Measurements from ENCODE around the gene PDCD2L.
"Not testable (repeated sequence)": the region's sequence is repeated elsewhere in the genome, so short reads cannot be mapped to it uniquely, and the experiment has no call there.

The PDCD2L gene

DNA sequence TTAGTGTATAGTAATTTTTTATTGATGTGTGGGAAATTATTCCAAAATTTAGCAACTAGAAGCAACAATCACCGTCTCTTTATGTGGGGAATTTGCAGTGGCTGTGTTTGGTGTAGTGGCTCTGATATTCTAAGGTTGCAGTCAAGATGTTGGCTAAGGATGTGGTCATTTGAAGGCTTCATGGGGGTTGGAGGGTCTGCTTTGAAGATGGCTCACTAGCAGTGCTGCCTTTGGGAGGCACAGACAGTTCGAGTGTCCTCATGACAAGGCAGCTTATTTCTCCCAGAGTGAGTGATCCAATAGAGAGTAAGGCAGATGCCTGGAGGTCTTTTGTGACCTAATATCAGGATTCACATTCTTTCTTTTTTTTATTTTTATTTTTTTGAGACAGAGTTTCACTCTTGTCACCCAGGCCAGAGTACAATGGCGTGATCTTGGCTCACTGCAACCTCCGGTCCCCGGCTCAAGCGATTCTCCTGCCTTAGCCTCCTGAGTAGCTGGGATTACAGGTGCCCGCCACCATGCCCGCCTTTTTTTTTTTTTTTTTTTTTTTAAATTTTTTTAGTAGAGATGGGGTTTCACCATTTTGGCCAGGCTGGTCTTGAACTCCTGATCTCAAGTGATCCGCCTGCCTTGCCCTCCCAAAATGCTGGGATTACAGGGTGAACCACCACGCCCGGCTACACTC is 30.5 kb upstream of the PDCD2L start:
- DNase-seq (ENCODE audit: low read depth in 3 of 3): no peak

DNA sequence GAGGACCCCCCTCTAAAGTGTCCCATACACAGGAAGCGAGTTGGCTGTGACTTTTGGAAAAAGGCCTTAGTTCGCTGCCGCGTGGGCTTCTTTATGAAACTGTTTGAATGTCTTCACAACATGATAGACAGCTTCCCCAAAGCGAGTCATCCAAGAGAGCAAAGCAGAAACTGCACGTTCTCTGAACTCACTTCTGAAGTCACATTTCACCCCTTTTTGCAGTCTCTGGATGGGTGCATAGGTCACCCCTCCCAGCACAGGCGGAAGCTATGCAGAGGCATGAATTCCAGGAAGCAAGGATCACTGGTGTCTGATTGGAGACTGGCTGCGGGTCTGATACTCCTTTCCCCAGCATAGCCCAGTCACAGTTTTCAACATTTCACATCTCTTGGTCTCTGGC is 28.6 kb upstream of the PDCD2L start:
- DNase-seq (ENCODE audit: low read depth in 3 of 3): no peak

DNA sequence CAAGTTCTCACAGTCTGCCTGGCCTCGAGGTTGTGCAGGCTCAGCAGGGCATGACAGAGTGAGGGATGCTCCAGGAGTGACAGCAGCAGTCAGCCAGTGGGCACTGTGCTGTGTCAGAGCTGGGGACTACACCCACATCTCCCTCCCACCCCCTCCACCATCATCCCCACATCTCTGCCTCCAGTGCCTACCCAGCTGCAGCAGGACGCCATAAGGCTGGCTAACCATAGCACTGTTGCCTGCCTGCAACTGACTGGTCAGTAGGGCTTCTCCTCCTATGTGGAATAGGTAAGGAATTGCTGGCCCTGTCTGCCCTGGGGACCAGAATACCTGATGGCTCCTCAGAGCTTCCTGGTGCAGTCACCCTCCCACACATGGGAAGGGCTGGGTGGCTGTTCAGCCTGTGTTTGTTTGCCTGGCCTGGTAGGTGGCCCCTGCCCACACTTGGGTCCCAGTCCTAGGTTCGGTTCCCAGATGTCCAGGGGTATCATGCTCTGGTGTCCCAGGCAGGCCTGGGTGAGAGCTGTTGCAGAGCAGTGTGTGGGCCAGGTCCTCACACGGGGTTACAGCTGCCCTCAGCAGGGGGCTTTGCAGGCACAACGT is 23.5 kb upstream of the PDCD2L start:
- no peak for DNase-seq (ENCODE audit: low read depth in 3 of 3)

DNA sequence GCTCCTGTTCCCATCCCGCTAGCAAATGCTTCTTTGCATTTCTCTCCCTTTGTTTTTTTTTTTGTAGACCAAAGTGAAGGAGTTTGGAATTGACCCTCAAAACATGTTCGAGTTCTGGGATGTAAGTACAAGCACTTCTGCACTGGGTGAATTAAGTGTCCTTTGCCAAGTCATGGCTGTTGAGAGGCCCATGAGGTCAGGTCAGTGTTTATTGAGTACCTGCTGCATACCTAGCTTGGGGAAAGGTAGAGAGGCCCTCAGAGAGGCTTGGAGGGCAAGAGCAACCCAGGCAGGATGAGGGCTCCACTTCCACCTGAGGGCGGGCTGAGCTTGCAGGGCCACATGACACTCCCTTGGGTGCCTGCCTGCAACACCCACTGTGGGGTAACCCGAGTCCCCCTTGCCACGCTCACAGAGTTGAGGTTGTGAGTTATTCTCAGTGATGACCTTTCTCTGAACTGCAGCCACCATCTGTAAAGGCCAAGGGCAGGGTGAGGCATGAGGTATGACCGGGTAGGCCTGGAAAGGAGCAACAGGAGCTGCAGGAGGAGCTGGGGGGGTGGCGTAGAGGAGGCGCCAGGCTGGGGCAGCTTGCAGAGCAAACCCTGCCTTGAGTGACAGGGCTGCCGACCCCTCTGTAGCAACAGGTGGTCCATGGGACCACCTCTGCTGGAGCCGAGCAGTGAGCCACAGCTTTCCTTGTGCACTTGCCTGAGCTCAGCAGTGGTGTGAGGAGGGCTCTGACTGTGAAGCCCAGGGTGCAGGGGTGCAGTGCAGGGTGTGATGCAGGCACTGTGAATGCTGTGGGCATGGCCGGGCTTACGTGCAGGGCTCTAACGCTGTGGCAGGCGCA is 22.6 kb upstream of the PDCD2L start:
- DNase-seq (ENCODE audit: low read depth in 3 of 3): no peak

DNA sequence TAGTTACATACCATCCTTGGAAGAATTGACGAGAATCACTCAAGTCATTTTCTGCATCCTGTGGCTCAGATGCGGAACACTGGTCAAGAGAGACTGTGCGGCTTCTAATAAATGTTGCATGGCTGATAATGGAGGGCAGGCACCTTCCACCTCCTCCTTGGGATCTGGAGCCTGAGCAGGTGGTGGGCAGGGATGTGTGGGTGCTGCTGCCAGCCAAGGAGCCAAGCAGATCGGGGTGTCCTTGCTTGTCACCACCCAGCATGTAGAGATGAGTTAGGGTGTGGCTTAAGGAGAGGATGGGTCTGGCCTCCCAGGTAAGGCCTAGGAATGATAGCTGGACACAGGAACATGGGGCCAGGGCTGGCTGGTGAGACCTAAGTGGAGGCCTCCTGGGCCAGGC is 21.7 kb upstream of the PDCD2L start:
- DNase-seq (ENCODE audit: low read depth in 3 of 3): no peak

DNA sequence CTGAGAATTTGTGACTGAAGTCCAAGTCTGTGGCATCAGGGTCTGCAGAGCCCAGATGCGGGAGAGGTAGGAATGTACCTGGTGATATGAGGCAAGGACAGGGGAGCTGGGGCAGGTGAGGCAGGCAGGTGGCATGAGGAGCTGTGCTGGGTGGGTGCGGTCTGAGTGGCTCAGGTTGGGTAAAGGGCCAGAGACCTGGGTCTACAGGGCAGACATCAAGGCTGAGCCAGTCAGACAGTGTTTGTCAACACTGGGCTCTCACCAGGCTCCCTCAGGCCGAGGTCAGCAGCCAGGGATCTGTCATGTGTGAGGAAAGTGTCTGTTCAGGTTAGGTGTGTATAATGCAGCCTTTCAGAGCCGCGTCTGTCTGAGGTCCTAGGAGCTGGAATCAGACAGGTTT is 20.6 kb upstream of the PDCD2L start:
- no peak for DNase-seq (ENCODE audit: low read depth in 3 of 3)

DNA sequence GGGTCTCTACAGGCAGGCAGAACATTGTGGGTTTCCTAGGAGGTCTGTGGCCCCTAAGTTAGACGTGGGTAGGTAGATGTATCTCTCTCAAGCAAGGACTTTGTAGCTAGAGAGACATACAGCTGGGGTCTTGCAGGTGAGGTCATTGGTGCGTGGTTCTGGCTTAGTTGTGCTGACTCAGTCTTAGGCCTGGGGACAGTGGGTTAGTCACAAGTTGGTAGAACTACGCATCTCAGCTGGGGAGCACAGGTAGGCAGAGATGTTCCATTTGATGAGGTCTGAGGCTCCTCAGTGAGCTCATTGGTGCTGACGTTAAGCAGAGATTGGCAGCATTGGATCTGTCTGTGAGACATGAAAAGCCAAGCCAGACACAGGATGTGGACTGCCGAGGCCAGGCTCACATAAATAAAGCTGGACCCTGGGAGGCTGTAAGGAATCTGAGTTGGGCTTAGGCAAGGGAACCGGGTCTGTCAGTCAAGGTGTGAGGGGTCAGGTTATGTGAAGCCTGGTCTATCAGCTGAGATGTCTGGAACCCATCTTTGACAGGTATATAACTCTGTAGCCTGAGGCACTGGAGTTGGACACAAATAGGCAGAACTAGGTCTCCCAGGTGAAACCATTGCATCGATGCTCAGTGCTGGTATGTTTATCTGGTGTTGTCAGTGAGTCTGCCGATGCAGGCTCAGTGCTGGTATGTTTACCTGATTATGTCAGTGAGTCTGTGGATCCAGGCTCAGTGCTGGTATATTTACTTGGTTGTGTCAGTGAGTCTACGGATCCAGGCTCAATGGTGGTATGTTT is 17.4 kb upstream of the PDCD2L start:
- no peak for DNase-seq (ENCODE audit: low read depth in 3 of 3)

DNA sequence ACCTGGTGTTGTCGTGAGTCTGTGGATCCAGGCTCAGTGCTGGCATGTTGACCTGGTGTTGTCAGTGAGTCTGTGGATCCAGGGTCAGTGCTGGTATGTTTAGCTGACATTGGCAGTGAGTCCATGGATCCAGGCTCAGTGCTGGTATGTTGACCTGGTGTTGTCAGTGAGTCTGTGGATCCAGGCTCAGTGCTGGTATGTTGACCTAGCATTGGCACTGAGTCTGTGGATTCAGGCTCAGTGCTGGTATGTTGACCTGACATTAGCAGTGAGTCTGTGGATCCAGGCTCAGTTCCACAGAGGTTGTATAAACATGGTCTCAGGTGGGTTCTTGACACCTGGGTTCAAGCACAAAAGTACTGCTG is 16.8 kb upstream of the PDCD2L start:
- DNase-seq (ENCODE audit: low read depth in 3 of 3): no peak

DNA sequence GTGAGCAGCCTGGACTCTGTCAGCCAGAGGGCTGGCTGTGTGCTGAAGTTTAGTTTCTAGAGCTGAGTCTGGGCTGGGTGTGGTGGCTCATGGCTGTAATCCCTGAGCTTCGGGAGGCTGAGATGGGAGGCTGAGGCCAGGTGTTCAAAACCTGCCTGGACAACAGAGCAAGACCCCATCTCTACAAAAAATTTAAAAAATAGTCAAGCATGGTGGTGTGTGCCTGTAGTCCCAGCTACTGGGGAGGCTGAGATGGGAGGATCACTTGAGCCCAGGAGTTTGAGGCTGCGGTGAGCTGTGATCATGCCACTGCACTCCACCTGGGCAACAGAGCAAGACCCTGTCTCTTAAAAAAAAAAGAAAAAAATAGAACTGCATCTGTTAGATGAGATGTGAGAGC is 15.5 kb upstream of the PDCD2L start:
- not testable (repeated sequence) for DNase-seq (ENCODE audit: low read depth in 3 of 3)

DNA sequence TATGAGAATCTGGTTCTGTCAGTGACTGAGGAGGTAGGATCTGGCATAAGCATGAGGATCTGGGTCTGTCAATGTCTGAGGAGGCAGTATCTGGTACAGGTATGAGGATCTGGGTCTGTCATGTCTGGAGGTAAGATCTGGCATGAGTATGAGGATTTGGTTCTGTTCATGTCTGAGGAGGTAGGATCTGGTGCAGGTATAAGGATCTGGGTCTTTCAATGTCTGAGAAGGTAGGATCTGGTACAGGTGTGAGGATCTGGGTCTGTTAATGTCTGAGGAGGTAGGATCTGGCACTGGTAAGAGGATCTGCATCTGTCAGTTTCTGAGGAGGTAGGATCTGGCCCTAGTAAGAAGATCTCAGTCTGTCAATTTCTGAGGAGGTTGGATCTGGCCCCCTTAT is 12.4 kb upstream of the PDCD2L start:
- DNase-seq (ENCODE audit: low read depth in 3 of 3): no peak

DNA sequence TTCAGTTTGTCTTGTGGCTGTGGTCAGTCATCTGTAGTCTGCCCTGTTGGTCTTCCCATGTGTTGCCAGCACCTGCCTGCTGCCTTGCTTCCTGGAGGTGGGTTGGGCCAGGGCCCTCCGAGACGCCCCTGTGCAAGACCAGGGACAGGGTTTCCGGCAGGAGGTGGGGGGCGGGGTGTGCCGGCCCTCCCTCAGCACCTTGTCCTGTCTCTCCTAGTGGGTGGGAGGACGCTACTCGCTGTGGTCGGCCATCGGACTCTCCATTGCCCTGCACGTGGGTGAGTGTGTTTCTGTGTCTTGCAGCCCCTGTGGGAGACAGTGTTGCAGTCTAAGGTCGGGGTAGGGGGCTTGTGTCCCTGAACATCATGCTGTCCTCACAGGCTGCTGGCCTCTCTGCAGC is 11.2 kb upstream of the PDCD2L start:
- DNase-seq (ENCODE audit: low read depth in 3 of 3): no peak

DNA sequence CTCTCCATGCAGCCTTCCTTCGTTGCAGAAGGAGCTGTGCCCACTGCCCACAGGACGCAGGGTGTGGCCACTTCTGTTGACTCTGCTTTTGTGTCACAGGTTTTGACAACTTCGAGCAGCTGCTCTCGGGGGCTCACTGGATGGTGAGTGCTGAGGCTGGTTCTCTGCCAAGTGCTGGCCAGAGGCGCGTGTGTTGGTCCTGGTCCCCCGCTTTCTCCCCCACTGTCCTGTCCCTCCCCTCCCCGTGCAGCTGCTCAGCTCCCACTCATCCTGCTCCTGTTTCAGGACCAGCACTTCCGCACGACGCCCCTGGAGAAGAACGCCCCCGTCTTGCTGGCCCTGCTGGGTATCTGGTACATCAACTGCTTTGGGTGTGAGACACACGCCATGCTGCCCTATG is 10.6 kb upstream of the PDCD2L start:
- no peak for DNase-seq (ENCODE audit: low read depth in 3 of 3)

DNA sequence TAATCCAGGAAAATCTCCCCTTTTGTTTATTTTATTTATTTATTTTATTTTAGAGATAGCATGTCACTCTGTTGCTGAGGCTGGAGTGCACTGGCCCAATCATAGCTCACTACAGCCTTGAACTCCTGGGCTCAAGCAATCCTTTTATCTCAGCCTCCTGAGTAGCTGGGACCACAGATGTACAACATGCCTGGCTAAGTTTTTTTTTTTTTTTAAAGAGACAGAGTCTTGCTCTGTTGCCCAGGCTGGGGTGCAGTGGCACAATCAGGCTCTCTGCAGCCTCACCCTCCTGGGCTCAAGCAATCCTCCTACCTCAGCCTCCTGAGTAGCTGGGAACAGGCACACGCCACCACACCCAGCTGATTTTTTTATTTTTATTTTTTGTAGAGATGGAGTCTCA is 6.3 kb upstream of the PDCD2L start:
- DNase-seq (ENCODE audit: low read depth in 3 of 3): no peak

DNA sequence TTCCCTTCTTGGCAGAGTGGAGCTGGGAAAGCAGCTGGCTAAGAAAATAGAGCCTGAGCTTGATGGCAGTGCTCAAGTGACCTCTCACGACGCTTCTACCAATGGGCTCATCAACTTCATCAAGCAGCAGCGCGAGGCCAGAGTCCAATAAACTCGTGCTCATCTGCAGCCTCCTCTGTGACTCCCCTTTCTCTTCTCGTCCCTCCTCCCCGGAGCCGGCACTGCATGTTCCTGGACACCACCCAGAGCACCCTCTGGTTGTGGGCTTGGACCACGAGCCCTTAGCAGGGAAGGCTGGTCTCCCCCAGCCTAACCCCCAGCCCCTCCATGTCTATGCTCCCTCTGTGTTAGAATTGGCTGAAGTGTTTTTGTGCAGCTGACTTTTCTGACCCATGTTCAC is 4.3 kb upstream of the PDCD2L start:
- no peak for DNase-seq (ENCODE audit: low read depth in 3 of 3)

DNA sequence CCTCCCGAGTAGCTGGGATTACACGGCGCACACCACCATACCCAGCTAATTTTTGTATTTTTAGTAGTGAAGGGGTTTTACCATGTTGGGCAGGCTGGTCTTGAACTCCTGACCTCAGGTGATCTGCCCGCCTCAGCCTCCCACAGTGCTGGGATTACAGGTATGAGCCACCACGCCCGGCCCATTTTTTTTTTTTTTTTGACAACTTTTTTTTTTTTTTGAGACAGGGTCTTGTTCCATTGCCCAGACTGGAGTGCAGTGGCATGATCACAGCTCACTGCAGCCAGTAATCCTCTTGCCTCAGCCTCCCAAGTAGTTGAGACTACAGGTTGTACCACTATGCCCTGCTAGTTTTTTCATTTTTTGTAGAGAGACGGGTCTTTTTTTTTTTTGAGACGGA is 3.4 kb upstream of the PDCD2L start:
- DNase-seq (ENCODE audit: low read depth in 3 of 3): not testable (repeated sequence)

DNA sequence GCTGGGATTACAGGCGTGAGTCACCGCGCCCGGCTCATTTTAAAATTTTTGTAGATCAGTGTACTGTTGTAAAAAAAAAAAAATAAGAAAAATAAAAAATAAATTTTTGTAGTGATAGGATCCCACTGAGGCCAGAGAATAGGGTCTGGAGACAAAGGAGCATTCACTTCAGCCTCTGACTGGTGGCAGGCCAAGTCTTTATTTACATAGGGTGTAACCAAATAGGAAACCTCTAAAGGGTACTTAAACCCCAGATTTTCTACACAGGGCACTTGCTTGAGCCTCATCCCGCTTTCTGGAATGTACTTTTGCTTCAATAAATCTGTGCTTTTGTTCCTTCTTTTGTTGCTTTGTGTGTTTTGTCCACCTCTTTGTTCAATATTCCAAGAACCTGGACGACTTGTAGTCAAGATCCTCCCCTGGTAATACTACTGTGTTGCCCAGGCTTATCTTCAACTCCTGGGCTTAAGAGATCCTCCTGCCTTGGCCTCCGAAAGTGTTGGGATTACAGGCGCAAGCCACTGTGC is 2.1 kb upstream of the PDCD2L start:
- DNase-seq (ENCODE audit: low read depth in 3 of 3): no peak

DNA sequence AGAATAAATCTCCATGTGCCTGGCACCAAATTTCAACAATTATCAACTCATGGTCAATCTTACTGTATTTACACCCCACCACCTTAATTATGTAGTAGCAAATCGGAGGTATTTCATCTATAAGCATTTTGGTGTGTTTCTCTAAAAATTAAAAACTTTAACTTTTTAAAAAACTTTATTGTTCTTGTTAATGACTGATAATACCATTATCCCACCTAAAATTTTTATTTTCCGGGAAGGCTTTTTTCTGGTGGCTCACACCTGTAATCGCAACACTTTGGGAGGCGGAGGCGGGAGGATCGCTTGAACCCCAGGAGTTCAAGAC is 453 bp upstream of the PDCD2L start:
- no peak for DNase-seq (ENCODE audit: low read depth in 3 of 3)

DNA sequence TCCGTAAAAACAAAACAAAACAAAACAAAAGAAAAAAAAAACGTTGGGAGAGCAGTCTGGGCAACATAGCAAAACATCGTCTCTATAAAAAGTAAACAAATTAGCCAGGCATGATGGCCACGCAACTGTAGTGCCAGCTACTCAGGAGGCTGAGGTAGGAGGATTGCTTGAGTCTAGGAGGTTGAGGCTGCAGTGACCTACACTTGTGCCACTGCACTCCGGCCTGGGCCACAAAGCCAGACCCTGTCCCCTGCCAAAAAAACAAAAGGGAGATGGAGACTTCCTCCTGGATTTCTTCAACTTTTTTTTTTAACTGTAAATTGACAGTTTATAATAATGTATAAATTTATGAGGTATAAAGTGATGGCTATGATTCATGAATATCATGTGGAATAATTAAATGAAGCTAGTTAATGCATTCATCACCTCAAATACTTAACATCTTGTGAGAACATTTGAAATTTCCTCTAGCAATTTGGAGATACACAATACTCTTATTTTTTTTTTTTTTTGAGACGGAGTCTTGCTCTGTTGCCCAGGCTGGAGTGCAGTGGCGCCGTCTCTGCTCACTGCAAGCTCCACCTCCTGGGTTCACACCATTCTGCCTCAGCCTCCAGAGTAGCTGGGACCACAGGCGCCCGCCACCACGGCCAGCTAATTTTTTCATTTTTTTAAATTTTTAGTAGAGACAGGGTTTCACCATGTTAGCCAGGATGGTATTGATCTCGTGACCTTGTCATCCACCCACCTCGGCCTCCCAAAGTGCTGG is 1.9 kb downstream of the PDCD2L start:
- no peak for DNase-seq (ENCODE audit: low read depth in 3 of 3)

DNA sequence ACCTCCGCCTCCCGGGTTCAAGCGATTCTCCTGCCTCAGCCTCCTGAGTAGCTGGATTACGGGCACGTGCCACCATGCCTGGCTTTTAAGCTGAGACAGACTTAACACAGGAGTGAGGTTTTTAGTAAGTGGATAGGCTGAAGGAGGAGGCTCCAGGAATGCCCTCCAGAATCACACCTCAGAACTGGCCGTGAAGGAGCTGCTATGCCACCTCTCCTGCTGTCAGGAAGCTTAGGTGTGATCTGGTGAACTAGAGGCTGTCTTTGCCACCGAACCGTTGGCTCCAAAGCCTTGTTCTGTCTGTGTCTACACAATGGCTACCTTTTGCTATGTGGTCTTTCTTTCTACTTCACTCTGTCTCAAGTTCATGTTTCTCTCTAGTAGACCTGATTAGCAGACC is 4.2 kb downstream of the PDCD2L start:
- DNase-seq (ENCODE audit: low read depth in 3 of 3): no peak

DNA sequence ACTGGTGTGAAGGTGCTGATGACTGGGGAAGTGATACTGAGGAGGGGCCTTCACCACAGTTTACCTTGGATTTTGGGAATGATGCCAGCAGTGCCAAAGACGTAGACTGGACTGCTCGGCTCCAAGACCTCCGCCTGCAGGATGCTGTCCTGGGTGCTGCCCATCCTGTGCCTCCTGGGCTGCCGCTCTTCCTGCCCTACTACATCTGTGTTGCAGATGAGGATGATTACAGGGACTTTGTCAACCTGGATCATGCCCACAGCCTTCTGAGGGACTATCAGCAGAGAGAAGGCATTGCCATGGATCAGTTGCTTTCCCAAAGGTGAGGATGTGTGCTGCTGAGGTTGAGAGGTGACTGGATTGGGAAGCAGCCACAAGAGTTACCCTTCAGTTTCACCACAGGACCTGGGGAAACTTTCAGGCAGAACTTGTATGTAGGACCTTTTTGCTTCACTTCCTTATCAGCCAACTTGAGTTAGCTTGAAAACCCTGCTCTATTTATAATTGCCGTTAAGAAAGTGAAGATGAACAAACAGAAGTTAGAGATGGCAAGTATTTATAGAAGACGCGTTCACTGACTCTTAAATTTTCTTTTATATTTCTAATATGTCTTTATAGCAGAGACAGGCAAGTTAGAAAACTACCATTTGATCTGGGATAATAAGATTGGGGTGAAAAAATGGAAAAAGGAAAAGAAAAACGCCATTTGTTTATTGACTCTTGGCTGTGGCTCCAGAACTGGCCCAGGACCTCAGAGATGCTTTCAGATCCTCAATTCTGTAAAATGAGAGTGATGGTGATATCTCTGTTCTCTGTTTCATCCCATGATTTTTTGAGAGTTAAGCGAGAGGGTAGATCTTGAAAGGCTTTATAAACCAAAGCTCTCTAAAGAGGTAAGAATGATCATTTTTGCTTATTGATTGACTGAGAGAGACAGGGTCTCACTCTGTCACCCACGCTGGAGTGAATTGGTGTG is 5.3 kb downstream of the PDCD2L start:
- DNase-seq (ENCODE audit: low read depth in 3 of 3): no peak

All from stimulated activated CD4-positive, alpha-beta T cell treated with anti-CD3 and anti-CD28 coated beads, TNF-alpha, amount 100 ng/mL, for 4 hours (primary cell).